ENCODE results near the gene MED27. TPM values are rescaled to one million over a fixed set of nuclear protein-coding genes. Genes with fewer than 3 reads are reported as not detected.

MED27 gene
- total RNA-seq, 1 donor from 2014 or later, result 17.7 TPM

- intact Hi-C loops (cut with DNase I), result no loop called here
- DNase-seq (ENCODE audit: extremely low spot score in 2 of 2), result no peak
- no peak overlapping the region for H3K27ac ChIP-seq
- H3K4me3 ChIP-seq, result no peak overlapping the region
- no peaks in the 10 kb centered on the region for H3K4me1 ChIP-seq
- H3K9me3 ChIP-seq, result peaks cover 17% of the 10 kb centered on the region
- TF ChIP-seq CTCF (IDR thresholded peaks at IDR 0.05), result no peak
- no peak for TF ChIP-seq POLR2AphosphoS5 (IDR thresholded peaks at IDR 0.05; ENCODE audit: insufficient read depth in 1 of 2, low read depth in 1 of 2)
- no peak for TF ChIP-seq POLR2A (IDR thresholded peaks at IDR 0.05)
- no peaks in the 10 kb centered on the region for H3K27me3 ChIP-seq
- H3K36me3 ChIP-seq, result no peaks in the 10 kb centered on the region
These were observed 246.6 kb downstream of the MED27 start for GRCh38 chr9:131833083-131833482.

- Histone ChIP-seq H3K4me1 (no peaks in the 10 kb centered on the region), H3K9me3 (peaks cover 17% of the 10 kb centered on the region), H3K36me3 (no peaks in the 10 kb centered on the region), H3K4me3 (no peak overlapping the region), H3K27ac (no peak overlapping the region), H3K27me3 (no peaks in the 10 kb centered on the region)
- no peak for DNase-seq (ENCODE audit: extremely low spot score in 2 of 2)
- intact Hi-C loops (cut with DNase I), result no loop called here
- TF ChIP-seq CTCF (IDR thresholded peaks at IDR 0.05), result no peak
- TF ChIP-seq POLR2AphosphoS5 (IDR thresholded peaks at IDR 0.05; ENCODE audit: insufficient read depth in 1 of 2, low read depth in 1 of 2), result no peak
- no peak for TF ChIP-seq POLR2A (IDR thresholded peaks at IDR 0.05)
These were observed 248.1 kb downstream of the MED27 start for GRCh38 chr9:131831380-131832165.

- no peaks in the 10 kb centered on the region for H3K4me1 ChIP-seq
- H3K27me3 ChIP-seq, result no peaks in the 10 kb centered on the region
- TF ChIP-seq CTCF (IDR thresholded peaks at IDR 0.05), result no peak
- TF ChIP-seq POLR2AphosphoS5 (IDR thresholded peaks at IDR 0.05; ENCODE audit: insufficient read depth in 1 of 2, low read depth in 1 of 2), result no peak
- TF ChIP-seq POLR2A (IDR thresholded peaks at IDR 0.05), result no peak
- no peak overlapping the region for H3K27ac ChIP-seq
- intact Hi-C loops (cut with DNase I), result no loop called here
- no peaks in the 10 kb centered on the region for H3K36me3 ChIP-seq
- H3K9me3 ChIP-seq, result no peaks in the 10 kb centered on the region
- DNase-seq (ENCODE audit: extremely low spot score in 2 of 2), result no peak
- no peak overlapping the region for H3K4me3 ChIP-seq
These were observed 251.8 kb downstream of the MED27 start for GRCh38 chr9:131827821-131828369.

- intact Hi-C loops (cut with DNase I), result no loop called here
- Histone ChIP-seq H3K4me3 (no peak overlapping the region), H3K4me1 (no peaks in the 10 kb centered on the region), H3K9me3 (no peaks in the 10 kb centered on the region), H3K27me3 (no peaks in the 10 kb centered on the region), H3K36me3 (no peaks in the 10 kb centered on the region), H3K27ac (no peak overlapping the region)
- no peak for DNase-seq (ENCODE audit: extremely low spot score in 2 of 2)
- TF ChIP-seq CTCF (IDR thresholded peaks at IDR 0.05) (no peak), POLR2A (IDR thresholded peaks at IDR 0.05) (no peak), POLR2AphosphoS5 (IDR thresholded peaks at IDR 0.05; ENCODE audit: insufficient read depth in 1 of 2, low read depth in 1 of 2) (no peak)
These were observed 252.6 kb downstream of the MED27 start for GRCh38 chr9:131826966-131827525.

- Histone ChIP-seq H3K27ac (no peak overlapping the region), H3K36me3 (no peaks in the 10 kb centered on the region), H3K4me1 (no peaks in the 10 kb centered on the region), H3K9me3 (no peaks in the 10 kb centered on the region), H3K27me3 (no peaks in the 10 kb centered on the region), H3K4me3 (no peak overlapping the region)
- TF ChIP-seq POLR2A (IDR thresholded peaks at IDR 0.05) (no peak), CTCF (IDR thresholded peaks at IDR 0.05) (no peak), POLR2AphosphoS5 (IDR thresholded peaks at IDR 0.05; ENCODE audit: insufficient read depth in 1 of 2, low read depth in 1 of 2) (no peak)
- DNase-seq (ENCODE audit: extremely low spot score in 2 of 2), result no peak
- intact Hi-C loops (cut with DNase I), result no loop called here
These were observed 253.6 kb downstream of the MED27 start for GRCh38 chr9:131826053-131826452.
